ENCODE results near the gene ZNF503.

ZNF503 gene

DNA sequence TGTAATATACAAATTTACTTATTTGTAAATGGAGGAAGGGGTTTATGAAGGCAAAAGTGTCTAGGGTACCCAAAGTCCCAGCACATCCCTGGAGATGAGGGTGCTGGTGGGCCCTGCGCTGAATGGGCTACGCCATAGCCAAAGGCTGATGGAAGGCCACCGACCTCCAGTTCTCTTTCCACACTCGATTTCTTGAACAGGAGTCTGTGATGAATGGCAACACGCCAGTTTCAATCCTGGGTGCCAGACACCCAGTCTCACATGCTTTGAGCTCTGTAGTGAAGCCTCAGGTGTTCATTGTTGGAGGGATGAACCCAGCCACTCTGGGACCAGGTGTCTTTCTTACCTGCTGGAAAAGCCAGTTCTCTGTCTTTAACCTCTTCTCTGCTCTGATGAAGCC is 30.6 kb upstream of the ZNF503 start:
- DNase-seq (ENCODE audit: low spot score) (no peak), FAIRE-seq (no peak)

DNA sequence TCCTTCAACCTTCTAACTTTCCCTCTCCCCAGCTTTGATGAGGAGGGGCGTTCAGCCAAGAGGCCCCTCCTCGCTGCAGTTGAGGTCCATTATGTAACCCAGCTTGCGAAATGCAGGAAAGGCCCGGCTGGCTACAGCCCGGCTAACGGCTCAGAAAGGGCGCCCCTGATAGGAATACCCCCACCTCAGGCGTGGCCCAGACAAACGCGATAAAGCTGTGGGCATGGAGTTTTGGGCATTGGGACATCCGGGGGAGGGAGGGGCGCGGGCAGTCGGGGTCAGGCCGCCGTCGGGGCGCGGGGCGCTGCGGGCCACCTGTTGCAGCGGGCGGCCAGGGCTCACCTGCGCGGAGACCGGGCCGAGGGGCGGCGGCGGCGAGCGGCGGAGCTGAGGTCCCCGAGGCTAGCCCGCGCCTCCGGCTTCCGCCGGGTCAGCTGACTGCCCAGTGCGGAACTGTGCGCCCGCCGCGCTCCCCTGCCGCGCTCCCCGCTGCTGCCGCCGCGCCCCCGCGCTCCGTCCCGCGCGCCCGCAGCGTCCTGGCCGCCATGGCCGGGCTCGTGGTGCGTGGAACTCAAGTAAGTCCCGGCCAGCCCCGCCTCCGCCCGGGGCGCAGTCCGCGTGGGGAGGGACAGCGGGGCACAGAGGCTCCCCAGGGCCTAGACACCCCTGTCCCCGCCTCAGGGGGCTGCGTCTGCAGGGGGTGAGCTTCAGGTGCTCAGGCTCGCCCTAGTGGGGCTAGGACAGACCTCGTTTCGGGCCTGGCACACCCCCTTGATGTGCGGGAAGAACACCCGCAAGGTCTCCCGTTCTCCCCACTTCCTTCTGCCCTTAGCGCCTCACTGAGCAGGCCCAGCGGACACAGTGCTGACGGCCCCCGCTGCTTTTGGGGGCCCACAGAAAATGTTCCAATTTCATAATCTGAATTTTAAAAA is 29.9 kb upstream of the ZNF503 start, which contains the start of gene LRMDA:
Gene LRMDA (plus strand): TSS at position 445 of the 932 bp plus-strand sequence.
- FAIRE-seq (peak; percentile 17), DNase-seq (ENCODE audit: low spot score) (peak; percentile 29)

DNA sequence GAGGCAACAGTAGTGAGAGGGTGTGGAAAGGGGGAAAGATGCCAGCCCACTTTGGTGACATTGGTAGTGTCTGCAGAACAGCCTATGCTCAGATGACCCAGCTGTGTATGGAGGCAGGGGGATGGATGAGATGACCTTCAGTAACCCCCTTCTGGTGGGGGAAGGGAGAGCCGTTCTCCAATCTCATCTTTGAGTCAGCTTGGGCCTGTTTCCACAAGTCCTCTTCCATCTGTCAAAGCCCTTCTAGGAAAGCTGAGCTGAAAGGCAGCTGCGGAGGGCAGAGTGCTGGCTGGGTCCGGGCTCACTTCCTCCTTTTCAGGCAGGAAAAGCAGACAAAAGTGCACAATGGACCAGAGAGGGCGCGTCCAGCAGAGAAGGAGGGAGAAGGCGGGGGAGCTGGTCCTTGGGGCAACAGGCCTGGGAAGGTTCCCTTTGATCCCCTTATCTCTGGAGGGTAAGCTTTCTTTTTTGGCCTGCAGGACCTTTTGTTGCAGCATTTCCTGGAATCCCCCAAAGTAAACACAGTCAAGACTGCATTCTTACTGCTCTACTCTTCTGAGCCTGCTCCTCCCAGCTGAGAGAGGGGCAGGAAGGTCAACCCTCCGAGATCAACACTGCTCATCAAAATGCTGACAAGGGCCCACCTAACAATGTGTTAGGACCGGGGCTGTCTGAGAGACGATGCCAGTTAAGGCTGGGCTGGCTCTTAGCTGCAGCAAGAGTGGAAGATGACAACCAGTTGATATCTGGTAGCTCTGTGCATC is 28.6 kb upstream of the ZNF503 start:
- FAIRE-seq (peak; percentile 86), DNase-seq (ENCODE audit: low spot score) (peak; percentile 35)

DNA sequence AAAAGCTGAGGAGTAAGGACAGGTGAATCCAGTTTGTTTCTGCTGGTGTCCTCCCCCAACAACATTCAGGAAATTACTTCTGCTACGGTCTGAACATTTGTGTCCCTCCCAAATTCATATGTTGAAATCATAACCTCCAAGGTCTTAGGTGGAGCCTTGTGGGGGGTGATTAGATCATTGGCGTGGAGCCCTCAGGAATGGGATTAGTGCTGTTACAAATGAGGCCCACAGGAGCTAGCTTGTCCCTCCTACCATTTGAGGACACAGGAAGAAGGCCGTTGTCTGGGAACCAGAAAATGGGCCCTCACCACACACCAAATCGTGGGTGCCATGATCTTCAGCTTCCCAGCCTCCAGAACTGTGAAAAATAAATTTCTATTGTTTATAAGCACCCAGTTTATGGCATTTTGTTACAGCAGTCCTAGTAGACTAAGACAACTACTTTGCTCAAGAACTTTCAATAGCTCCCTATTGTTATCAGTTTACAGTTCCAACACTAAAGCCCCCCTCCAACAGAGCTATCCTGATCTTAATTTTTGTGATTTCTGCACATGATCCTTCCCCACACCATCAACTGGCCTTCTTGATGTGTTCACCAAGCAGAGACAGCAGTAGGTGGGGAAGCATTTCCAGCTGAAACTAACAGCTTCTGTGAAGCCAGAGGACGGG is 27.7 kb upstream of the ZNF503 start:
- DNase-seq (ENCODE audit: low spot score) (no peak), FAIRE-seq (no peak)

DNA sequence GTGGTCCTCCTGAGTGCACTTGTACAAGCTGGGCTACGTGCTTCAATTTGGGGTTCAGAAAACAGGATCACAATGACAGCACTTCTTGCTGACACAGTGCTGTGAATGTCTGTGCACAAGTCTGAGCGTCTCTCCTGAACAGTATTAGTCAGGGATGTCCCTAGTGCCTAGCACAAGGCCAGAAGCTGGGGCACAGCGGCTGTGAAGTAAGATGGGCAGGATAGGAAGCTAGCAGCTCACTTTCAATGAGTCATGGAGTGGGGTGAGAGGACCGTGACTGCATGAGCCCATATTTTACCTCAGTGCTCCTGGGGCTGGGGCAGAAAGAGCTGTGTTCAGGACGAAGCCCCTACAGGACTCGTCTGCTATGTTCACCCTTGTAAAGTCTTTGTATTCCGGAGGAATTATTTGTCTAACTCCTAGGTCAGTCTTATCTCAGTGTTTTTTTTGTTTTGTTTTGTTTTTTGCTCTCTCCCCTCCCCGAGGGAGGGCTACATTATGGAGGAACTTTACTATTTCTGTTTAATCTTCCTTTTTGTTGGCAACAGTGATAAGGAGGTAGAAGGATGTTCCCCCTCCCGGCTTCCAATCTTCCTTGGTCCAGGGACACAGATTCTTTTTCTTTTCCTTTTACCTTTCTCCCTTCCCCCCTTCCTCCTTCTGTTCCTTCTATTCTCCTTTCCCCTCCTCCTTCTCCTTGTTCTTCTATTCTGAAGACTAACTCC is 27.0 kb upstream of the ZNF503 start:
- DNase-seq (ENCODE audit: low spot score): peak; percentile 77
- peak; percentile 52 for FAIRE-seq

- DNase-seq (ENCODE audit: low spot score): no peak
- no peak for FAIRE-seq
Measured at GRCh38 chr10:75427951-75428350, 26.4 kb upstream of the ZNF503 start.

DNA sequence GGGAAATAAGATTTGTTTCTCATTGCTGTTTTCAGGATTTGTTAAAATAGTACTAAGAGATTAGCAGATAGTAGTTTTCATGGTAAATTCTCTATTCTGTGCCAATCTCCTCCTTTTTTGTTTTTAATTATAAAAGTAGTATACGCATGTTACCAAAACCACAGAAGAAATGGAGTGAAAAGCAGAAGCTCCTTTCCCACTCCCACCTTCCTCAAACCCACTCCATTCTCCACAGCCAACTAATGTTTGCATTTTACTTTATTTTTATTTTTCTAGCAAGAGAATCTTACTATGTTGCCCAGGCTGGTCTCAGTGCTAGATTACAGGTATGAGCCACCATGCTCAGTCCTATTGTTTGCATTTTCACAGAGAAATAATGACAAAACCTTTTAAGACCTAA is 25.3 kb upstream of the ZNF503 start:
- FAIRE-seq (no peak), DNase-seq (ENCODE audit: low spot score) (no peak)

- FAIRE-seq (no peak), DNase-seq (ENCODE audit: low spot score) (no peak)
Measured at GRCh38 chr10:75425291-75426079, 23.9 kb upstream of the ZNF503 start.

- no peak for FAIRE-seq
- DNase-seq (ENCODE audit: low spot score): no peak
Measured at GRCh38 chr10:75424571-75424970, 23.0 kb upstream of the ZNF503 start.

DNA sequence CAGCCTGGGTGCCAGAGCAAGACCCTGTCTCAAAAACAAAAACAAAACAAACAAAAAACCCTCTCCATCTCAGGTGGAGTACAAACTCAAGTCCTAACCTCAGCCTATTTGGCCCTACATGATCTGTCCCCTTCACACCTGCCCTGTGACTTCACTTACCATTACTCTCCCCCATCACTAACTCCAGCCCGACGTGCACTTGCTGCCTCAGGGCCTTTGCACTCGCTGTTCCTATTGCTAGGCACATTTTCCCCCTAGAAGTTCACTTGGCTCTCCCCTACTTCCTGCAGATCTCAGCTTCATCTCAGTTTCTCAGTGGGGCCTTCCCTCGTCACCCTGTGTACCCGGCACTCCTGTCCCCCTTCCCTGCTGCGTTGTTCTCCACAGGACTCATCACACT is 21.3 kb upstream of the ZNF503 start:
- DNase-seq (ENCODE audit: low spot score): no peak

GRCh38 chr10:75418712-75419111 is 17.1 kb upstream of the ZNF503 start:
- DNase-seq (ENCODE audit: low spot score) (no peak), FAIRE-seq (no peak)

More for the DNA sequence above, 21.3 kb upstream of the ZNF503 start:
- FAIRE-seq: peak; percentile 9

GRCh38 chr10:75418293-75418692 is 16.7 kb upstream of the ZNF503 start:
- FAIRE-seq: no peak

DNA sequence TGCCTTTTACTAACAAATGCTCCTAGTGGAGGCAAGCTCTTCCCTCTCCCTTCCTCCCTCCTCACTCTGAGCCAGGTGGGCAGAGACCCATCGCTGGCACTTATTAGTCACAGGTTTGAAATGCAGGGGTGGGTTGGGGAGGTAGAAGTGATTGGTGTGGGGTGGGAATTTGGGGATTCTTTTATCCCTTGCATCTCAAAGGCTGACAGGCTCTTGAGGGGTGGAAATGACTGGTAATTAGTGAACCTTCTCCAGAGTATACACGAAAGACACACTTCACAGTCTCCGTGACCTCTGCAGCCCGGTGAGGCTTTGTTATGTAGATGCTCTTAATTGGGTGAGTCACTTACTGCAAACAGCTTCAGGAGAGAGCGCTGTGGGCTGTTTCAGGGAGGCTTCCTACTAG is 16.0 kb upstream of the ZNF503 start:
- FAIRE-seq (peak; percentile 74), DNase-seq (ENCODE audit: low spot score) (peak; percentile 62)

More at GRCh38 chr10:75418293-75418692, 16.7 kb upstream of the ZNF503 start:
- no peak for DNase-seq (ENCODE audit: low spot score)

DNA sequence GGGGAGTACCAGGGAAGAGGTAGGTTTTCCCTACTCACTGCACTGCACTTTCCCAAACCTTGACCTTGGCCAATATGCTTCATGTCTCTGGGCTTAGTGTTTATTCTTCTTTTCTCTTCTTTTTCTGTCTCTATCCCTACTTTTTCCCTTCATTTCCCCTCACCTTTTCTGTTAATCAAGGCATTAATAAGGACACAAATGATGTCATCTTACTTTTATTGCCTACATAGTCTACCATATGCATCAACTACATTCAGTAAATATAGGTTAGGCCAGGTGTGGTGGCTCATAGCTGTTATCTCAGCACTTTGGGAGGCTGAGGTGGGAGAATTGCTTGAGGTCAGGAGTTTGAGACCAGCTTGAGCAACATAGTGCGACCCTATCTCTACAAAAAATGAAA is 13.0 kb upstream of the ZNF503 start:
- DNase-seq (ENCODE audit: low spot score) (no peak), FAIRE-seq (no peak)

DNA sequence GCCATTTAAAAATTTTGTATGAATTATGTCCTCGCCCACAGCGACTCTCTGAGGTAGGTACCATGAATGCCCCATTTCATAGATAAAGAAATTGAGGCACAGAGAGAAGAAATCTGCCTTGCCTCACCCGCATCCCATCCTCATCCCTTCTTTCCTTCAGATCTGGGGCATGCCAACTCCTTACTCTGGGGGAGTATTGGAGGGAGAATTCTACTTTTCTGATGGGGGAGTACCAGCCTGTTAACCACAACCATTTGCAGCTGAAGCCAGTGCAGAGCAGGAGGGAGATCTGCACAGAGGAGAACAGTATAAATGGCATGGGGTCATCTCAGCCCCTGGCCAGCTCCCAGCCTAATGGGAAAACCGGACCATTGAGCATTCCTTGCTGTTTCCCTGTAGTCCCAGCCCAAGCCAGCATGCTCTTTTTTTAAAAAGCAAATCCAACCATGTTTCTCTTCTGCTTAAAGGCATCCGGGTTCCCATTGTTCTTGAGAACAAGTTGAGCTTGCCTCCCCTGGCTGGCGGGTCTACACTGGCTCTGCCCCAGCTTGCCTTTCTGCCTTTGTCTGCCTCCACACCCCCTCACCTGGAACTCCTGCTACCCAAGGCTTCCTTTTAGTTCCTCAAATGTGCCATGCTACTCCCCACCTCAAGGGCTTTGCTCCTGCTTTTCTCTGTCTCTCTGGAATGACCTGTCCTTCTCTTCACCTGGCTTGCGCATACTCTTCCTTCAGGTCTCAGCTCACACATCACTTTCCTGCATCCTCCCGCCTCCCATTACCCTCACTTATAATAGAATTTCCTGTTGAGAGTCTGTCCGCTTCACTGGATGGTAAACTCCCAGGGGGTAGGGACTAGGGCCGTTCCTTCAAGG is 8.8 kb upstream of the ZNF503 start:
- no peak for DNase-seq (ENCODE audit: low spot score)
- FAIRE-seq: no peak

DNA sequence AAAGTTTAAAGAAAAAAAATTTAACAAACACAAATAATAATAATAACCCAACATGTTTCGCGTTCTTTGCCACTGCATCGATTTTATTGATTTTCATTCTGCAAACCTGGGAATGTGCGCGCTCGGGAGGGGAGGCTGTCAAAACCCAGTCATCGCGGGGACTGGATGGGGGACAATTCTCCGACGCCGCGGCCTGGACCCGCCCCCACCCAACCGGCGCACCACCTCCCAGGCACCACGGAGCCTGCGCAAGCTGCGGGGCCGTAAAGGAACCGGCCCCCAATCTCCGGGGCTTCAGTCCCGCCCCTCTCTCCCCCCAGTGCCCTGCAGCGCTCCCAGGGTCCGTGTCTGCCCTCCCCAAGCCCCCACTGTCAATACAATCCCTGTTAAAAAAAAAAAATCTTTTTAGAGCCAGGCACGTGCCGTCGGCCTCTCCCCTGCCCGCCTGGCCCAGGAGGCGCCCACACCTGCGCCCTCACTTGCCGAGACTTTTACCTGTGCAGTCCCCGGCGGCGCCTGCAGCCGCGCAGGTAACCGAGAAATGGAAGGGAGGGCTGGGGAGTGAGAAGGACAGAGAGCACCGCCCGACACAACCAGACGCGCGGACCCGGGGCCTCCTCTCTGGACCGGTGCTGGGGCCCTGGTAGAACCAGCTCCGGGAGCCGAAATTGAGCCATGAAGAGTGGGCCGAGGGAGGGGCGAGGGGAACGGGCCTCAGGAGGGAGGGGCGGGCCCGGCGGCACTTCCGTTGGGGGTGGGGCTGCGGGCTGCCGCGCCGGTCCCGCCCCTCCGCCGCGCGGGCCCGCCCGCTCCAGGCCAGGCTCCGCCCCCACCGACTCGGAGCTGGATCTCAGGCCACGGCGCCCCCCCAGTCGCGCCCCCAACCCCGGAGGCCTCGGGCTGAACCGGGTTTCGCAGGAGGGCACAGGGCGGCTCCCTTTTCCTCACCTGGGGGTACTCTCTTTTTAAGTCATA is 7.6 kb upstream of the ZNF503 start:
- no peak for FAIRE-seq
- DNase-seq (ENCODE audit: low spot score): peak; percentile 68

DNA sequence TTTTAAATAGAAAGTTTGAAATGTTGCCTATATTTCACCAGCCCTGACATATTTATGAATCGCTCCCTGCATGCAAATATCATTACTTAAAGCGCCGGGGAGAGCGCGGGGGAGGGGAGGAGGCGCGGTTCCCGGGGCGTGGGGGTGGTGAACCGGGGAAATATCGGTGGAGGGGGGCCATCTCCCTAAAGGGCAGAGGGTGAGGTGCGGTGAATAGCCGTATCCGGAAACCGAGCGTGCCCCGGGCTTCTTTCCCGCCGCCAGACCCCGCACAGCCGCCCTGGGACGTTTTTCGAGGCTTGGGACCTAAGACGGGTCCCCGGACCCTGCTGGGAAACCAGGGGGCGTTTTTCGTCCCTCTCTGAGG is 6.9 kb upstream of the ZNF503 start:
- DNase-seq (ENCODE audit: low spot score) (no peak), FAIRE-seq (no peak)

Measured in urothelium cell line (cell line).